KOPT-K1 (cell line): ENCODE results near the gene NTNG1.

Experiments
- H3K27ac ChIP-seq: fragments of 200-600 bp; sonication (generic); 2 replicates; pipeline ENCODE4 v1.5.1; 2016; ENCODE audit warnings: antibody characterized with exemption, mild to moderate bottlenecking, low read depth, low read length; ENCODE audit not compliant: poor library complexity, severe bottlenecking
- H3K36me3 ChIP-seq: fragments of 200-600 bp; sonication (generic); 2 replicates; pipeline ENCODE4 v1.5.1; 2017; ENCODE audit warnings: antibody characterized with exemption, mild to moderate bottlenecking, low read length, moderate library complexity; ENCODE audit not compliant: insufficient read depth
- H3K9me3 ChIP-seq: fragments of 200-600 bp; sonication (generic); 2 replicates; pipeline ENCODE4 v1.5.1; 2017; ENCODE audit warnings: antibody characterized with exemption, low read length, mild to moderate bottlenecking; ENCODE audit not compliant: insufficient read depth, poor library complexity, severe bottlenecking

The NTNG1 gene

GRCh38 chr1:107251839-107252238, 111.0 kb downstream of the NTNG1 start:
- Histone ChIP-seq H3K27ac (no peak overlapping the region), H3K36me3 (no peaks in the 10 kb centered on the region), H3K9me3 (no peaks in the 10 kb centered on the region)

- no peaks in the 10 kb centered on the region for H3K36me3 ChIP-seq
- H3K27ac ChIP-seq: no peak overlapping the region
- no peaks in the 10 kb centered on the region for H3K9me3 ChIP-seq
Observed at GRCh38 chr1:107252271-107252670, 111.4 kb downstream of the NTNG1 start.

GRCh38 chr1:107254306-107254705, 113.5 kb downstream of the NTNG1 start:
- no peak overlapping the region for H3K27ac ChIP-seq
- no peaks in the 10 kb centered on the region for H3K36me3 ChIP-seq
- no peaks in the 10 kb centered on the region for H3K9me3 ChIP-seq

- Histone ChIP-seq H3K27ac (no peak overlapping the region), H3K36me3 (no peaks in the 10 kb centered on the region), H3K9me3 (no peaks in the 10 kb centered on the region)
Observed at GRCh38 chr1:107255469-107255868, 114.6 kb downstream of the NTNG1 start.

GRCh38 chr1:107262467-107263286, 121.8 kb downstream of the NTNG1 start:
- H3K27ac ChIP-seq: no peak overlapping the region
- no peaks in the 10 kb centered on the region for H3K9me3 ChIP-seq
- H3K36me3 ChIP-seq: no peaks in the 10 kb centered on the region

- no peaks in the 10 kb centered on the region for H3K9me3 ChIP-seq
- H3K36me3 ChIP-seq: no peaks in the 10 kb centered on the region
- no peak overlapping the region for H3K27ac ChIP-seq
Observed at GRCh38 chr1:107263291-107263915, 122.6 kb downstream of the NTNG1 start.

- Histone ChIP-seq H3K36me3 (no peaks in the 10 kb centered on the region), H3K9me3 (no peaks in the 10 kb centered on the region), H3K27ac (no peak overlapping the region)
Observed at GRCh38 chr1:107264007-107264406, 123.2 kb downstream of the NTNG1 start.

GRCh38 chr1:107264561-107264960, 123.7 kb downstream of the NTNG1 start:
- no peaks in the 10 kb centered on the region for H3K36me3 ChIP-seq
- no peak overlapping the region for H3K27ac ChIP-seq
- H3K9me3 ChIP-seq: no peaks in the 10 kb centered on the region

- H3K36me3 ChIP-seq: no peaks in the 10 kb centered on the region
- H3K27ac ChIP-seq: no peak overlapping the region
- H3K9me3 ChIP-seq: no peaks in the 10 kb centered on the region
Observed at GRCh38 chr1:107267489-107267888, 126.7 kb downstream of the NTNG1 start.

- Histone ChIP-seq H3K27ac (no peak overlapping the region), H3K9me3 (no peaks in the 10 kb centered on the region), H3K36me3 (no peaks in the 10 kb centered on the region)
Observed at GRCh38 chr1:107272321-107272720, 131.5 kb downstream of the NTNG1 start.

- no peaks in the 10 kb centered on the region for H3K9me3 ChIP-seq
- no peaks in the 10 kb centered on the region for H3K36me3 ChIP-seq
- H3K27ac ChIP-seq: no peak overlapping the region
Observed at GRCh38 chr1:107273515-107273914, 132.7 kb downstream of the NTNG1 start.

GRCh38 chr1:107274227-107274626, 133.4 kb downstream of the NTNG1 start:
- H3K27ac ChIP-seq: no peak overlapping the region
- no peaks in the 10 kb centered on the region for H3K9me3 ChIP-seq
- no peaks in the 10 kb centered on the region for H3K36me3 ChIP-seq

- Histone ChIP-seq H3K9me3 (no peaks in the 10 kb centered on the region), H3K36me3 (no peaks in the 10 kb centered on the region), H3K27ac (no peak overlapping the region)
Observed at GRCh38 chr1:107276247-107276646, 135.4 kb downstream of the NTNG1 start.

GRCh38 chr1:107277022-107277421, 136.2 kb downstream of the NTNG1 start:
- Histone ChIP-seq H3K27ac (no peak overlapping the region), H3K9me3 (no peaks in the 10 kb centered on the region)

GRCh38 chr1:107286125-107286524, 145.3 kb downstream of the NTNG1 start:
- no peak overlapping the region for H3K27ac ChIP-seq
- H3K36me3 ChIP-seq: no peaks in the 10 kb centered on the region
- no peaks in the 10 kb centered on the region for H3K9me3 ChIP-seq

More at GRCh38 chr1:107277022-107277421, 136.2 kb downstream of the NTNG1 start:
- no peaks in the 10 kb centered on the region for H3K36me3 ChIP-seq

- Histone ChIP-seq H3K36me3 (no peaks in the 10 kb centered on the region), H3K27ac (no peak overlapping the region), H3K9me3 (no peaks in the 10 kb centered on the region)
Observed at GRCh38 chr1:107291987-107292386, 151.1 kb downstream of the NTNG1 start.
